GM21447 (cell line): ENCODE data around the gene CKMT1B.
"Not testable (repeated sequence)": the region's sequence is repeated elsewhere in the genome, so short reads cannot be mapped to it uniquely, and the experiment has no call there.

ENCODE experiments used
- ATAC-seq: cut with Tn5 transposase; IDR thresholded peaks from one replicate; pipeline ENCODE4 v1.9.1; 2021; ENCODE audit not compliant: unreplicated experiment

Gene CKMT1B

GRCh38 chr15:43626937-43627336, 33.1 kb downstream of the CKMT1B start:
- not testable (repeated sequence) for ATAC-seq

- ATAC-seq: peak; percentile 78
Observed at GRCh38 chr15:43638464-43639204, 44.8 kb downstream of the CKMT1B start.
